ENCODE data around the gene LTB4R2.

The LTB4R2 gene

DNA sequence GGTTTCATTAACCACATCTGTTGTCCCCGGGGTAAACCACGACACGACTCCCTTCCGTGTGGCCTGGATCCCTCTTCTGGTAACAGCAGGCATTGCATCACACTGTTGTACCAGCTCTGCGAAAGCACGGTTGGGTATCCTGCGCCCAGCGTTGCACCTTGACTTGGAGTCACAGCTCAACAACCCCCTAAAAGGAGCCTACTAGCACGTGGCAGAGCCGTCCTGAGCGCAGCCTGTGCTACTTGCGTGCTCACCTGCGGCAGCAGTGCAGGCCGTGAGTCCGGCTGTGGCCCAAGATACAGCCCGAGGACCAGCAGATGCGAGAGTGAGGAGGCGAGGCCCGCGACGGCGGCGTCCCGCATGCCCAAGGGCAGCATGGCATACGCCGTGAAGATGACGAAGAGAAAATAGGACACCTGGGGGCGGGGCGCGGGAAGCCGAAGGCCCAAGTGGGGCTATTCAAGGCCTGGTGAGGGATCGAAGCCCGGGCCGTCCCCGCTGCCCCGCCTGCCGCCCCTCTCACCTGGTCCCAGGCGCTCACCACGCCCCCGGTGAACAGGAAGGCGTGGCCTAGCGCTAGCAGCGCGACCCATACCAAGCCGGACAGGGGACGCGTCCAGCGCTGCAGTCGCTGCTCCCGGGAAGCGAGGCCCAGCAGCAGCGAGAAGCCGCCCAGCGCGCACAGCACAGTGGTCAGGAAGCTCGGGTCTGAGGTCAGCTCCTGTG lies 22.5 kb downstream of the LTB4R2 start:
- H3K4me3 ChIP-seq (ENCODE audit: low read depth, low read length) = no peak overlapping the region
- CTCF ChIA-PET = interaction anchor here (0.6 to 16.9 kb wide), 27 partner anchors 9 to 325 kb away, joined by 3 to 468 read pairs (median 7); partner anchors contain the start of genes CBLN3, KHNYN, SDR39U1 and TGM1
- no peak for TF ChIP-seq ZNF571 (tag by site-specific recombination; IDR thresholded peaks at IDR 0.05)
- TF ChIP-seq, protein P1, sequence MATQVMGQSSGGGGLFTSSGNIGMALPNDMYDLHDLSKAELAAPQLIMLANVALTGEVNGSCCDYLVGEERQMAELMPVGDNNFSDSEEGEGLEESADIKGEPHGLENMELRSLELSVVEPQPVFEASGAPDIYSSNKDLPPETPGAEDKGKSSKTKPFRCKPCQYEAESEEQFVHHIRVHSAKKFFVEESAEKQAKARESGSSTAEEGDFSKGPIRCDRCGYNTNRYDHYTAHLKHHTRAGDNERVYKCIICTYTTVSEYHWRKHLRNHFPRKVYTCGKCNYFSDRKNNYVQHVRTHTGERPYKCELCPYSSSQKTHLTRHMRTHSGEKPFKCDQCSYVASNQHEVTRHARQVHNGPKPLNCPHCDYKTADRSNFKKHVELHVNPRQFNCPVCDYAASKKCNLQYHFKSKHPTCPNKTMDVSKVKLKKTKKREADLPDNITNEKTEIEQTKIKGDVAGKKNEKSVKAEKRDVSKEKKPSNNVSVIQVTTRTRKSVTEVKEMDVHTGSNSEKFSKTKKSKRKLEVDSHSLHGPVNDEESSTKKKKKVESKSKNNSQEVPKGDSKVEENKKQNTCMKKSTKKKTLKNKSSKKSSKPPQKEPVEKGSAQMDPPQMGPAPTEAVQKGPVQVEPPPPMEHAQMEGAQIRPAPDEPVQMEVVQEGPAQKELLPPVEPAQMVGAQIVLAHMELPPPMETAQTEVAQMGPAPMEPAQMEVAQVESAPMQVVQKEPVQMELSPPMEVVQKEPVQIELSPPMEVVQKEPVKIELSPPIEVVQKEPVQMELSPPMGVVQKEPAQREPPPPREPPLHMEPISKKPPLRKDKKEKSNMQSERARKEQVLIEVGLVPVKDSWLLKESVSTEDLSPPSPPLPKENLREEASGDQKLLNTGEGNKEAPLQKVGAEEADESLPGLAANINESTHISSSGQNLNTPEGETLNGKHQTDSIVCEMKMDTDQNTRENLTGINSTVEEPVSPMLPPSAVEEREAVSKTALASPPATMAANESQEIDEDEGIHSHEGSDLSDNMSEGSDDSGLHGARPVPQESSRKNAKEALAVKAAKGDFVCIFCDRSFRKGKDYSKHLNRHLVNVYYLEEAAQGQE (tag by site-specific recombination; IDR thresholded peaks at IDR 0.05) = no peak
- TF ChIP-seq ZNF596 (tag by site-specific recombination; IDR thresholded peaks at IDR 0.05) = no peak
- no peak for TF ChIP-seq ZNF23 (tag by site-specific recombination; IDR thresholded peaks at IDR 0.05; ENCODE audit: borderline replicate concordance)
- no peak for TF ChIP-seq ZNF416 (tag by site-specific recombination; IDR thresholded peaks at IDR 0.05)
- TF ChIP-seq ZNF221 (tag by site-specific recombination; IDR thresholded peaks at IDR 0.05; ENCODE audit: borderline replicate concordance) = no peak
- TF ChIP-seq ZNF654 (tag by site-specific recombination; IDR thresholded peaks at IDR 0.05; ENCODE audit: low read depth) = peak; percentile 37; the same call in 1 of the 2 replicates
- no peak for TF ChIP-seq ZNF146 (tag by site-specific recombination; IDR thresholded peaks at IDR 0.05)
- no peak for TF ChIP-seq OSR2 (tag by site-specific recombination; IDR thresholded peaks at IDR 0.05)
- no peak for TF ChIP-seq KLF1 (tag by site-specific recombination; IDR thresholded peaks at IDR 0.05)
- TF ChIP-seq SCRT2 (tag by site-specific recombination; IDR thresholded peaks at IDR 0.05) = no peak
- TF ChIP-seq, protein P2, sequence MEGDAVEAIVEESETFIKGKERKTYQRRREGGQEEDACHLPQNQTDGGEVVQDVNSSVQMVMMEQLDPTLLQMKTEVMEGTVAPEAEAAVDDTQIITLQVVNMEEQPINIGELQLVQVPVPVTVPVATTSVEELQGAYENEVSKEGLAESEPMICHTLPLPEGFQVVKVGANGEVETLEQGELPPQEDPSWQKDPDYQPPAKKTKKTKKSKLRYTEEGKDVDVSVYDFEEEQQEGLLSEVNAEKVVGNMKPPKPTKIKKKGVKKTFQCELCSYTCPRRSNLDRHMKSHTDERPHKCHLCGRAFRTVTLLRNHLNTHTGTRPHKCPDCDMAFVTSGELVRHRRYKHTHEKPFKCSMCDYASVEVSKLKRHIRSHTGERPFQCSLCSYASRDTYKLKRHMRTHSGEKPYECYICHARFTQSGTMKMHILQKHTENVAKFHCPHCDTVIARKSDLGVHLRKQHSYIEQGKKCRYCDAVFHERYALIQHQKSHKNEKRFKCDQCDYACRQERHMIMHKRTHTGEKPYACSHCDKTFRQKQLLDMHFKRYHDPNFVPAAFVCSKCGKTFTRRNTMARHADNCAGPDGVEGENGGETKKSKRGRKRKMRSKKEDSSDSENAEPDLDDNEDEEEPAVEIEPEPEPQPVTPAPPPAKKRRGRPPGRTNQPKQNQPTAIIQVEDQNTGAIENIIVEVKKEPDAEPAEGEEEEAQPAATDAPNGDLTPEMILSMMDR (tag by site-specific recombination; IDR thresholded peaks at IDR 0.05) = peak; percentile 67; the same call in 1 of the 2 replicates
- no peak for TF ChIP-seq ZNF324 (tag by site-specific recombination; IDR thresholded peaks at IDR 0.05)
- TF ChIP-seq ZNF768 (tag by site-specific recombination; IDR thresholded peaks at IDR 0.05) = no peak
- TF ChIP-seq ZFHX2 (tag by site-specific recombination; conservative IDR thresholded peaks at IDR 0.05) = no peak
- no peak for TF ChIP-seq GLI4 (tag by site-specific recombination; IDR thresholded peaks at IDR 0.05)

DNA sequence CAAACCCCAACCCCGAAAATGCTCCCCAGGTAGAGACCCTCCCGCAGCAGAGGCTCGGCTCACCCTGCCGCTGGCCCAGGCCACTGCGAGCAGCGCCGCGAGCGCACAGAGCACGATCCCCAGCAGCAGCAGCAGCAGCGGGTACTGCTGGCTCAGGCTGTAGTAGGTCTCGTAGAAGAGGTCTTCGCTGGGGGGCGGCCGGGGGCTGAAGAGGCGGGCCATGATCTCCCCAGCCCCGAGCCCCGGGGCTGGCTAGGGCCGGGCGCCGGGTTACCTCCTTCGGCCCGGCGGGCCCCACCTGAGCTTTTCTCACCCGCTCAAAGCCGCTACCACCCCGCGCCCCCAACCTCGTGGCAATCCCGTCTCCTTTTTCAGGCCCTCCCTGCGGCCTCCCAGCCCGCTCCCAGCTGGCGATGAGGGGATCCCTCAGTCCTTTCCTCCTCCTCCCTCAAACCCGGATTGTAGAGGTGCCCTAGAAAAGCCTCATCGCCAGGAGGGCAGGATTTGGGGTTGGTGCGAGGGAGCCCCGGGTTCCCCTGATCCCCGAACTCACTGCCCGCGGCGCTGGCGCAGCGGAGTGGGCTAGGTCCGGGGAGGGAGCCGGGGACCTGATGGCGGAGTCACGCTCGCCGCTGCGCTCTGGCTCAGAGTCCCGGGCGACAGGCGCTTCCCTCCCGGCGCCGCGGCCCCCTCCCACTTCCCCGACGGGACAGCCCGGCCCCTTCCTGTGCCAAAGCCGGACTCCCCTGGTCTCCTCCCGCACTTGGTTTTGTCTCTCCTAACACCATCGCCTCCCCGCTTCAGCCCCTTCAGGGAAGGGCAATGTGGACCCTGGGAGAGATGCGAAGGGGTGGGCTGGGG lies 24.7 kb downstream of the LTB4R2 start, which contains the start of gene ADCY4:
Gene ADCY4, minus strand, starts transcription at position 641 of the 861 bp plus-strand sequence. Its CDS starts 419 bp downstream, at position 222.
- ChIA-PET CTCF (interaction anchor here (0.7 to 16.9 kb wide), 16 partner anchors 10 to 107 kb away, joined by 3 to 468 read pairs (median 9); partner anchors contain the start of genes CBLN3, KHNYN and TINF2), POLR2A (interaction anchor here (1.8 to 2.7 kb wide), 2 partner anchors 97 to 101 kb away, joined by 10 to 21 read pairs; no protein-coding TSS in a partner anchor)
- no peak for TF ChIP-seq ZNF239 (tag by site-specific recombination; IDR thresholded peaks at IDR 0.05)
- TF ChIP-seq, protein P3, sequence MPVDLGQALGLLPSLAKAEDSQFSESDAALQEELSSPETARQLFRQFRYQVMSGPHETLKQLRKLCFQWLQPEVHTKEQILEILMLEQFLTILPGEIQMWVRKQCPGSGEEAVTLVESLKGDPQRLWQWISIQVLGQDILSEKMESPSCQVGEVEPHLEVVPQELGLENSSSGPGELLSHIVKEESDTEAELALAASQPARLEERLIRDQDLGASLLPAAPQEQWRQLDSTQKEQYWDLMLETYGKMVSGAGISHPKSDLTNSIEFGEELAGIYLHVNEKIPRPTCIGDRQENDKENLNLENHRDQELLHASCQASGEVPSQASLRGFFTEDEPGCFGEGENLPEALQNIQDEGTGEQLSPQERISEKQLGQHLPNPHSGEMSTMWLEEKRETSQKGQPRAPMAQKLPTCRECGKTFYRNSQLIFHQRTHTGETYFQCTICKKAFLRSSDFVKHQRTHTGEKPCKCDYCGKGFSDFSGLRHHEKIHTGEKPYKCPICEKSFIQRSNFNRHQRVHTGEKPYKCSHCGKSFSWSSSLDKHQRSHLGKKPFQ (tag by site-specific recombination; IDR thresholded peaks at IDR 0.05) = no peak
- no peak for TF ChIP-seq KLF8 (tag by site-specific recombination; IDR thresholded peaks at IDR 0.05)
- TF ChIP-seq ZNF404 (tag by site-specific recombination; IDR thresholded peaks at IDR 0.05) = no peak
- no peak for TF ChIP-seq KLF7 (tag by site-specific recombination; IDR thresholded peaks at IDR 0.05; ENCODE audit: borderline replicate concordance)
- TF ChIP-seq, protein P4, sequence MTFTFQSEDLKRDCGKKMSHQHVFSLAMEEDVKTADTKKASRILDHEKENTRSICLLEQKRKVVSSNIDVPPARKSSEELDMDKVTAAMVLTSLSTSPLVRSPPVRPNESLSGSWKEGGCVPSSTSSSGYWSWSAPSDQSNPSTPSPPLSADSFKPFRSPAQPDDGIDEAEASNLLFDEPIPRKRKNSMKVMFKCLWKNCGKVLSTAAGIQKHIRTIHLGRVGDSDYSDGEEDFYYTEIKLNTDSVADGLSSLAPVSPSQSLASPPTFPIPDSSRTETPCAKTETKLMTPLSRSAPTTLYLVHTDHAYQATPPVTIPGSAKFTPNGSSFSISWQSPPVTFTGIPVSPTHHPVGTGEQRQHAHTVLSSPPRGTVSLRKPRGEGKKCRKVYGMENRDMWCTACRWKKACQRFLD (tag by site-specific recombination; IDR thresholded peaks at IDR 0.05) = no peak
- TF ChIP-seq, protein P5, sequence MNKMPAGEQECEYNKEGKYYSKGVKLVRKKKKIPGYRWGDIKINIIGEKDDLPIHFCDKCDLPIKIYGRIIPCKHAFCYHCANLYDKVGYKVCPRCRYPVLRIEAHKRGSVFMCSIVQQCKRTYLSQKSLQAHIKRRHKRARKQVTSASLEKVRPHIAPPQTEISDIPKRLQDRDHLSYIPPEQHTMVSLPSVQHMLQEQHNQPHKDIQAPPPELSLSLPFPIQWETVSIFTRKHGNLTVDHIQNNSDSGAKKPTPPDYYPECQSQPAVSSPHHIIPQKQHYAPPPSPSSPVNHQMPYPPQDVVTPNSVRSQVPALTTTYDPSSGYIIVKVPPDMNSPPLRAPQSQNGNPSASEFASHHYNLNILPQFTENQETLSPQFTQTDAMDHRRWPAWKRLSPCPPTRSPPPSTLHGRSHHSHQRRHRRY (tag by site-specific recombination; IDR thresholded peaks at IDR 0.05) = no peak
- no peak for TF ChIP-seq HOXD13 (CRISPR knock-in tag; IDR thresholded peaks at IDR 0.05; ENCODE audit: borderline replicate concordance)

More for the DNA sequence above, 22.5 kb downstream of the LTB4R2 start:
- no peak overlapping the region for H3K27ac ChIP-seq (ENCODE audit: extremely low read depth, low read depth, low read length)
- POLR2A ChIA-PET = interaction anchor here (0.6 to 2.7 kb wide), 7 partner anchors 40 to 144 kb away, joined by 3 to 21 read pairs (median 5); partner anchors contain the start of genes CBLN3, IPO4, KHNYN and SDR39U1
- no peaks in the 10 kb centered on the region for H3K36me3 ChIP-seq (ENCODE audit: control insufficient read depth in 2 of 2, insufficient read depth in 1 of 2, low read length in 2 of 2)
- H3K4me1 ChIP-seq (ENCODE audit: control insufficient read depth, insufficient read depth, low read length) = peaks cover 4% of the 10 kb centered on the region; the same call in 1 of the 2 replicates
- no peaks in the 10 kb centered on the region for H3K9me3 ChIP-seq (ENCODE audit: control insufficient read depth, insufficient read depth, low read depth, low read length)

More for the DNA sequence above, 24.7 kb downstream of the LTB4R2 start, which contains the start of gene ADCY4:
- Histone ChIP-seq H3K27ac (ENCODE audit: extremely low read depth, low read depth, low read length) (no peak within 1 kb of the TSS), H3K9me3 (ENCODE audit: control insufficient read depth, insufficient read depth, low read depth, low read length) (no peaks in the 10 kb centered on the region), H3K36me3 (ENCODE audit: control insufficient read depth in 2 of 2, insufficient read depth in 1 of 2, low read length in 2 of 2) (no peaks in the 10 kb centered on the region), H3K4me1 (ENCODE audit: control insufficient read depth, insufficient read depth, low read length) (peaks cover 4% of the 10 kb centered on the region; the same call in 1 of the 2 replicates), H3K4me3 (ENCODE audit: low read depth, low read length) (no peak within 1 kb of the TSS)
